GM12878 (cell line): ENCODE results near the gene SELENOP. TPM values are rescaled to one million over a fixed set of nuclear protein-coding genes. Genes with fewer than 3 reads are reported as not detected.

Source experiments
- ATAC-seq: fragments of 200-7000 bp; cut with Tn5 transposase; 3 replicates; pipeline ENCODE4 v1.9.1; 2020; ENCODE audit warnings: mild to moderate bottlenecking, moderate library complexity
- BruUV-seq: library from RNA; stranded (reverse); fragments of 400-500 nt; replicated peaks from 2 replicates; lab custom pipeline; 2021; lab: Mats Ljungman, UMichigan
- CTCF ChIA-PET: fragments of 300-600 bp; sonication (Branson Sonifier 250); formaldehyde crosslinking; extraction: SDS; loops from one replicate; lab custom pipeline; 2021; ENCODE audit warnings: inconsistent platforms; lab: Yijun Ruan, JAX
- POLR2A ChIA-PET: fragments of 350-600 bp; formaldehyde crosslinking; extraction: SDS; loops from one replicate; lab custom pipeline; 2021; ENCODE audit warnings: inconsistent platforms; lab: Charles Lee
- RAD21 ChIA-PET: fragments of 300-600 bp; sonication (Branson Sonifier 250); formaldehyde crosslinking; loops from one replicate; lab custom pipeline; 2023; ENCODE audit warnings: antibody characterized with exemption; ENCODE audit not compliant: unreplicated experiment; lab: Charles Lee
- SMC1A ChIA-PET: fragments of 300-600 bp; sonication (Branson Sonifier 250); formaldehyde crosslinking; loops from one replicate; lab custom pipeline; 2023; ENCODE audit not compliant: unreplicated experiment, uncharacterized antibody; lab: Charles Lee
- DNase-seq: peaks from one replicate; pipeline ENCODE4 v3.0.0-alpha.2; 2011; ENCODE audit warnings: low read depth, low spot score
- FAIRE-seq: peaks from 3 replicates; lab custom pipeline; 2011; peaks lifted over from hg19 to GRCh38; lab: Jason Lieb, UNC
- H2AFZ ChIP-seq: 2 replicates; pipeline ENCODE4 v1.6.0; 2011; ENCODE audit warnings: low read depth, low read length, control low read depth; ENCODE audit not compliant: control insufficient read depth
- H3K27ac ChIP-seq: 2 replicates; pipeline ENCODE4 v1.5.1; 2011; ENCODE audit warnings: control low read depth; ENCODE audit not compliant: control insufficient read depth, insufficient read depth
- H3K27me3 ChIP-seq, 2 experiments: replicated peaks in 1 of 2; 2 replicates each; pipeline versions ENCODE4 v1.6.0 to v1.6.1; 2011; ENCODE audit warnings: low read length in 1 of 2; ENCODE audit not compliant: control insufficient read depth in 2 of 2, insufficient read depth in 2 of 2
- H3K36me3 ChIP-seq, 2 experiments: 2 replicates each; pipeline ENCODE4 v1.5.1; 2011; ENCODE audit warnings: low read length in 1 of 2; ENCODE audit not compliant: control insufficient read depth in 2 of 2, insufficient read depth in 2 of 2
- H3K4me1 ChIP-seq: 2 replicates; pipeline ENCODE4 v1.6.1; 2011; ENCODE audit warnings: mild to moderate bottlenecking, low read length, moderate library complexity, mixed read lengths; ENCODE audit not compliant: control insufficient read depth, insufficient read depth
- H3K4me2 ChIP-seq: 2 replicates; pipeline ENCODE4 v1.6.0; 2011; ENCODE audit warnings: control low read depth; ENCODE audit not compliant: control insufficient read depth, insufficient read depth
- H3K4me3 ChIP-seq: fragments of 200-600 bp; sonication (generic); 2 replicates; pipeline ENCODE4 v1.5.1; 2016
- H3K79me2 ChIP-seq: 2 replicates; pipeline ENCODE4 v1.6.0; 2011; ENCODE audit warnings: low read length; ENCODE audit not compliant: control insufficient read depth, insufficient read depth
- H3K9ac ChIP-seq: 2 replicates; pipeline ENCODE4 v1.8.0; 2011; ENCODE audit warnings: low read length, control low read depth, mixed read lengths; ENCODE audit not compliant: control insufficient read depth, insufficient read depth
- H3K9me3 ChIP-seq: replicated peaks from 3 replicates; pipeline ENCODE4 v1.5.1; 2011; ENCODE audit warnings: mild to moderate bottlenecking, low read length; ENCODE audit not compliant: control insufficient read depth, insufficient read depth
- H4K20me1 ChIP-seq: 2 replicates; pipeline ENCODE4 v1.6.0; 2011; ENCODE audit not compliant: control insufficient read depth, insufficient read depth
- BMI1 ChIP-seq: fragments of 450-650 bp; IDR thresholded peaks from 2 replicates; pipeline ENCODE4 v1.6.1; 2016; ENCODE audit warnings: mild to moderate bottlenecking, moderate library complexity, borderline replicate concordance
- FOS ChIP-seq: IDR thresholded peaks from 3 replicates; pipeline ENCODE4 v1.6.1; 2011; ENCODE audit warnings: borderline replicate concordance; ENCODE audit not compliant: insufficient read length; ENCODE audit errors: extremely low read depth
- HDAC2 ChIP-seq: fragments of 200-600 bp; sonication (generic); IDR thresholded peaks from 2 replicates; pipeline ENCODE4 v1.6.1; 2017
- JUND ChIP-seq: IDR thresholded peaks from 2 replicates; pipeline ENCODE4 v1.6.1; 2012; ENCODE audit warnings: low read depth, mild to moderate bottlenecking, low read length, improper control_type of control experiment, moderate library complexity
- MEF2A ChIP-seq: IDR thresholded peaks from 2 replicates; pipeline ENCODE4 v1.6.1; 2011; ENCODE audit warnings: low read depth, mild to moderate bottlenecking, low read length, moderate library complexity; ENCODE audit not compliant: insufficient read depth
- MXI1 ChIP-seq: fragments of 150-350 bp; IDR thresholded peaks from 2 replicates; pipeline ENCODE4 v1.6.1; 2011; ENCODE audit warnings: low read depth, mild to moderate bottlenecking, inconsistent platforms, low read length, improper control_type of control experiment
- NFXL1 ChIP-seq: fragments of 450-650 bp; IDR thresholded peaks from 2 replicates; pipeline ENCODE4 v1.6.1; 2017; ENCODE audit warnings: antibody characterized with exemption, mild to moderate bottlenecking, borderline replicate concordance
- NKRF ChIP-seq: fragments of 450-650 bp; conservative IDR thresholded peaks from 2 replicates; pipeline ENCODE4 v1.6.1; 2017; ENCODE audit warnings: mild to moderate bottlenecking, moderate library complexity
- RBBP5 ChIP-seq: fragments of 200-600 bp; sonication (generic); conservative IDR thresholded peaks from 2 replicates; pipeline ENCODE4 v1.6.1; 2016
- SIN3A ChIP-seq: IDR thresholded peaks from 2 replicates; pipeline ENCODE4 v1.6.1; 2012; ENCODE audit warnings: low read depth, low read length, improper control_type of control experiment
- SMAD1 ChIP-seq: fragments of 450-650 bp; IDR thresholded peaks from 2 replicates; pipeline ENCODE4 v1.6.1; 2018; ENCODE audit warnings: mild to moderate bottlenecking, low read depth; ENCODE audit not compliant: partially characterized antibody
- SPI1 ChIP-seq: IDR thresholded peaks from 2 replicates; pipeline ENCODE4 v1.6.1; 2011; ENCODE audit warnings: low read depth, mild to moderate bottlenecking, low read length, moderate library complexity, borderline replicate concordance; ENCODE audit not compliant: insufficient read depth
- SREBF1 ChIP-seq: IDR thresholded peaks from 2 replicates; pipeline ENCODE4 v1.6.1; 2012; ENCODE audit warnings: mild to moderate bottlenecking, low read length
- USF1 ChIP-seq: IDR thresholded peaks from 2 replicates; pipeline ENCODE4 v1.6.1; 2011; ENCODE audit warnings: borderline replicate concordance, low read depth, mild to moderate bottlenecking, moderate library complexity, mixed read lengths, low read length; ENCODE audit not compliant: insufficient read depth; ENCODE audit errors: extremely low read length
- USF2 ChIP-seq: IDR thresholded peaks from 2 replicates; pipeline ENCODE4 v1.6.1; 2011; ENCODE audit warnings: low read depth, low read length, improper control_type of control experiment, borderline replicate concordance
- WGBS: methylation state at CpG from one replicate; pipeline ENCODE4 v1.1.6; 2016; ENCODE audit warnings: low lambda C conversion rate; ENCODE audit not compliant: insufficient replicate concordance, insufficient coverage; ENCODE audit errors: missing lambda C conversion rate; 5-methylcytosine and 5-hydroxymethylcytosine counted together
- in situ Hi-C: fragments of 300-500 bp; cut with MboI; formaldehyde crosslinking; loops from 9 replicates; pipeline ENCODE4 v1.14.3; 2018; ENCODE audit warnings: mixed read lengths
- intact Hi-C: fragments of 100-400 bp; cut with micrococcal nuclease; formaldehyde crosslinking; loops from one replicate; pipeline ENCODE4 v1.14.2; 2022; ENCODE audit not compliant: unreplicated experiment
- polyA plus RNA-seq, 11 experiments: library from polyadenylated mRNA; depleted of rRNA in 4 of 11; unstranded in 6 of 11; stranded (reverse) in 5 of 11; fragments of >200 nt; fragmentation: Nextera tagmentation in 4 of 11; fragmentation: Illumina TruSeq in 1 of 11; extraction: Ambion mirVana in 4 of 11; extraction: Trizol in 1 of 11; gene quantifications; 1 replicate in 1 of 11; 2 replicates in 10 of 11; pipeline versions ENCODE4 v1.2.1 to v1.2.3, GENCODE V29; 2011 to 2016; ENCODE audit warnings: inconsistent platforms in 2 of 11, missing spikeins in 2 of 11, low read depth in 1 of 11
- total RNA-seq, 4 experiments: library from RNA; depleted of rRNA in 3 of 4; stranded (reverse); fragments of >200 nt in 3 of 4; fragmentation: Illumina TruSeq in 1 of 4; extraction: Trizol in 1 of 4; gene quantifications; 2 replicates each; pipeline versions ENCODE4 v1.2.1 to v1.2.3, GENCODE V29; 2013 to 2021
- TF ChIP-seq, protein P1 (sequence below): fragments of 450-650 bp; IDR thresholded peaks from 2 replicates; pipeline ENCODE4 v1.6.1; 2014; ENCODE audit warnings: mild to moderate bottlenecking
- TF ChIP-seq, protein P2 (sequence below): fragments of 450-650 bp; formaldehyde crosslinking; IDR thresholded peaks from 2 replicates; pipeline ENCODE4 v1.4.0; 2022; ENCODE audit warnings: mild to moderate bottlenecking, moderate library complexity

SELENOP gene
- total and polyA plus RNA-seq, 10 of the 15 experiments (the other 5 are each of a cell fraction or from before 2014, with no cell fraction given) = 0.08 to 5.1 (median 0.88) TPM; not detected in 3

DNA sequence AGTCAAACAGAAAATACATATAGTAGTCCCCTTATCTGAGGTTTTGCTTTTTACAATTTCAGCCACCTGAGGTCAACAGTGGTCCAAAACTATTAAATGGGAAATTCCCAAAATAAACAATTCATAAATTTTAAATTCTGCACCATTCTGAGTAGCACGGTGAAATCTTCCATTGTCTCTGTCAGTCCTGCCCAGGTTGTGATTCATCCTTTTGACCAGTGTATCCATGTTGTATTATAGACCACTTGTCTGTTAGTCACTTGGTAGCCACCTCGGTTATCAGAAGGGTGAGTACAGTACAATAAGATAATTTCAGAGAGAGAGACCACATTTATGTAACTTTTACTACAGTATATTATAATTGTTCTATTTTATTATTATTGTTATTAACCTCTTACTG lies 52.2 kb downstream of the SELENOP start:
- Histone ChIP-seq H2AFZ (no peak overlapping the region), H3K27ac (no peak overlapping the region), H3K36me3 (no peaks in the 10 kb centered on the region; a peak in 1 of 4 replicates), H4K20me1 (no peaks in the 10 kb centered on the region), H3K4me2 (no peak overlapping the region), H3K9ac (no peak overlapping the region), H3K27me3 (no peaks in the 10 kb centered on the region), H3K4me1 (no peaks in the 10 kb centered on the region), H3K79me2 (no peaks in the 10 kb centered on the region), H3K4me3 (no peak overlapping the region), H3K9me3 (no peaks in the 10 kb centered on the region)
- in situ Hi-C loops (no loop called here), intact Hi-C loops (no loop called here)
- ATAC-seq (no peak), FAIRE-seq (peak; percentile 35), DNase-seq (no peak)
- BruUV-seq = no TSS peak
- ChIA-PET RAD21 (no interaction called here), CTCF (interaction anchor here (0.6 kb wide), 1 partner anchor 8 kb away, joined by 4 read pairs; no protein-coding TSS in a partner anchor), POLR2A (no interaction called here), SMC1A (interaction anchor here (0.6 kb wide), 1 partner anchor 244 kb away, joined by 3 read pairs; no protein-coding TSS in a partner anchor)
- 68% methylated on average over 2 of the region's 2 CpGs for whole genome bisulfite sequencing
- TF ChIP-seq SIN3A (no peak), NFXL1 (no peak), SMAD1 (no peak), HDAC2 (no peak), FOS (no peak), JUND (no peak), USF1 (no peak), NKRF (no peak), SPI1 (no peak), RBBP5 (no peak), USF2 (no peak), BMI1 (no peak), SREBF1 (no peak), MEF2A (no peak), MXI1 (no peak)
- TF ChIP-seq, protein P1, sequence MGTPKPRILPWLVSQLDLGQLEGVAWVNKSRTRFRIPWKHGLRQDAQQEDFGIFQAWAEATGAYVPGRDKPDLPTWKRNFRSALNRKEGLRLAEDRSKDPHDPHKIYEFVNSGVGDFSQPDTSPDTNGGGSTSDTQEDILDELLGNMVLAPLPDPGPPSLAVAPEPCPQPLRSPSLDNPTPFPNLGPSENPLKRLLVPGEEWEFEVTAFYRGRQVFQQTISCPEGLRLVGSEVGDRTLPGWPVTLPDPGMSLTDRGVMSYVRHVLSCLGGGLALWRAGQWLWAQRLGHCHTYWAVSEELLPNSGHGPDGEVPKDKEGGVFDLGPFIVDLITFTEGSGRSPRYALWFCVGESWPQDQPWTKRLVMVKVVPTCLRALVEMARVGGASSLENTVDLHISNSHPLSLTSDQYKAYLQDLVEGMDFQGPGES = no peak
- TF ChIP-seq, protein P2, sequence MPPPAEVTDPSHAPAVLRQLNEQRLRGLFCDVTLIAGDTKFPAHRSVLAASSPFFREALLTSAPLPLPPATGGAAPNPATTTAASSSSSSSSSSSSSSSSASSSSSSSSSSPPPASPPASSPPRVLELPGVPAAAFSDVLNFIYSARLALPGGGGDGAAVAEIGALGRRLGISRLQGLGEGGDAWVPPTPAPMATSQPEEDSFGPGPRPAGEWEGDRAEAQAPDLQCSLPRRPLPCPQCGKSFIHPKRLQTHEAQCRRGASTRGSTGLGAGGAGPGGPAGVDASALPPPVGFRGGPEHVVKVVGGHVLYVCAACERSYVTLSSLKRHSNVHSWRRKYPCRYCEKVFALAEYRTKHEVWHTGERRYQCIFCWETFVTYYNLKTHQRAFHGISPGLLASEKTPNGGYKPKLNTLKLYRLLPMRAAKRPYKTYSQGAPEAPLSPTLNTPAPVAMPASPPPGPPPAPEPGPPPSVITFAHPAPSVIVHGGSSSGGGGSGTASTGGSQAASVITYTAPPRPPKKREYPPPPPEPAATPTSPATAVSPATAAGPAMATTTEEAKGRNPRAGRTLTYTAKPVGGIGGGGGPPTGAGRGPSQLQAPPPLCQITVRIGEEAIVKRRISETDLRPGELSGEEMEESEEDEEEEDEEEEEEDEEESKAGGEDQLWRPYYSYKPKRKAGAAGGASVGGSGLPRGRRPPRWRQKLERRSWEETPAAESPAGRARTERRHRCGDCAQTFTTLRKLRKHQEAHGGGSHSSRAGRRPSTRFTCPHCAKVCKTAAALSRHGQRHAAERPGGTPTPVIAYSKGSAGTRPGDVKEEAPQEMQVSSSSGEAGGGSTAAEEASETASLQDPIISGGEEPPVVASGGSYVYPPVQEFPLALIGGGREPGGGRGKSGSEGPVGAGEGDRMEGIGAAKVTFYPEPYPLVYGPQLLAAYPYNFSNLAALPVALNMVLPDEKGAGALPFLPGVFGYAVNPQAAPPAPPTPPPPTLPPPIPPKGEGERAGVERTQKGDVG (CRISPR knock-in tag) = no peak
